ENCODE measurements around the gene TAF7. TPM values are rescaled to one million over a fixed set of nuclear protein-coding genes. Genes with fewer than 3 reads are reported as not detected.
A peak's percentile ranks its signal among the peaks of the same experiment; 100 is the strongest.
"Not testable (repeated sequence)": the region's sequence is repeated elsewhere in the genome, so short reads cannot be mapped to it uniquely, and the experiment has no call there.

TAF7 gene
- total and polyA plus RNA-seq, 10 of the 15 experiments (the other 5 are each of a cell fraction or from before 2014, with no cell fraction given), result 42.0 to 88.8 (median 69.2) TPM

GRCh38 chr5:141338538-141339306 lies 18.1 kb upstream of the TAF7 start, which contains the start of gene PCDHGA2:
TSS of gene PCDHGA2 (plus strand) at chr5:141338760.
- Histone ChIP-seq H3K4me2 (ENCODE audit: control insufficient read depth, insufficient read depth) (no peak within 1 kb of the TSS), H3K4me3 (no peak within 1 kb of the TSS), H3K27ac (ENCODE audit: control insufficient read depth, insufficient read depth) (no peak within 1 kb of the TSS), H3K4me1 (ENCODE audit: control insufficient read depth, insufficient read depth, low read length) (no peaks in the 10 kb centered on the region), H3K79me2 (ENCODE audit: control insufficient read depth, insufficient read depth, low read length) (no peaks in the 10 kb centered on the region), H3K27me3 (replicated peaks in 1 of 2; ENCODE audit: control insufficient read depth in 2 of 2, insufficient read depth in 2 of 2, low read length in 1 of 2) (no peaks in the 10 kb centered on the region), H2AFZ (ENCODE audit: control insufficient read depth, low read depth, low read length) (no peak within 1 kb of the TSS), H3K9me3 (replicated peaks; ENCODE audit: control insufficient read depth, insufficient read depth, low read length) (no peaks in the 10 kb centered on the region; the same call in 1 of the 3 replicates), H3K36me3 (ENCODE audit: control insufficient read depth in 2 of 2, insufficient read depth in 2 of 2, low read length in 1 of 2) (no peaks in the 10 kb centered on the region), H4K20me1 (ENCODE audit: control insufficient read depth, insufficient read depth) (no peaks in the 10 kb centered on the region), H3K9ac (ENCODE audit: control insufficient read depth, insufficient read depth, low read length) (no peak within 1 kb of the TSS)
- DNase-seq (ENCODE audit: low read depth, low spot score), result no peak
- no peak for FAIRE-seq
- intact Hi-C loops (cut with micrococcal nuclease; ENCODE audit: unreplicated experiment), result no loop called here
- POLR2A ChIA-PET, result no interaction called here
- SMC1A ChIA-PET (ENCODE audit: uncharacterized antibody, unreplicated experiment), result interaction anchor here (1.3 to 1.6 kb wide), 2 partner anchors 10 to 225 kb away, joined by 3 to 6 read pairs; no protein-coding TSS in a partner anchor
- CTCF ChIA-PET, result interaction anchor here (1.4 to 1.7 kb wide), 2 partner anchors 16 to 18 kb away, joined by 5 read pairs; partner anchors contain the start of gene TAF7
- no TSS peak for BruUV-seq (replicated peaks)
- 42% methylated on average over 27 of the region's 27 CpGs for WGBS (ENCODE audit: insufficient coverage, insufficient replicate concordance, low lambda C conversion rate, missing lambda C conversion rate)
- RAD21 ChIA-PET (ENCODE audit: unreplicated experiment), result interaction anchor here (0.7 kb wide), 1 partner anchor 225 kb away, joined by 3 read pairs; no protein-coding TSS in a partner anchor
- in situ Hi-C loops (cut with MboI), result no loop called here
- peak; percentile 49 for ATAC-seq
- TF ChIP-seq CTCF (IDR thresholded peaks at IDR 0.05 in 2 of 3, conservative IDR thresholded peaks at IDR 0.05 in 1 of 3; ENCODE audit: control insufficient read depth in 2 of 3, extremely low read depth in 1 of 3, insufficient read depth in 1 of 3, low read depth in 3 of 3, low read length in 3 of 3) (peak; percentile 16 to 46 (median 40); a peak in 5 of 6 replicates), ZNF384 (IDR thresholded peaks at IDR 0.05; ENCODE audit: borderline replicate concordance, low read depth, low read length) (no peak), SREBF1 (IDR thresholded peaks at IDR 0.05; ENCODE audit: low read length) (no peak), RAD21 (IDR thresholded peaks at IDR 0.05; ENCODE audit: insufficient read depth, low read depth, low read length) (peak; percentile 42), SKIL (IDR thresholded peaks at IDR 0.05; ENCODE audit: low read depth, poor library complexity, severe bottlenecking) (no peak), ZBTB33 (IDR thresholded peaks at IDR 0.05) (no peak)

GRCh38 chr5:141332571-141332970 lies 12.0 kb upstream of the TAF7 start:
- intact Hi-C loops (cut with micrococcal nuclease; ENCODE audit: unreplicated experiment); BruUV-seq (replicated peaks); H3K4me1 ChIP-seq (ENCODE audit: control insufficient read depth, insufficient read depth, low read length); in situ Hi-C loops (cut with MboI); H3K4me3 ChIP-seq; H3K9ac ChIP-seq (ENCODE audit: control insufficient read depth, insufficient read depth, low read length); H3K9me3 ChIP-seq (replicated peaks; ENCODE audit: control insufficient read depth, insufficient read depth, low read length); DNase-seq (ENCODE audit: low read depth, low spot score); H2AFZ ChIP-seq (ENCODE audit: control insufficient read depth, low read depth, low read length); H3K4me2 ChIP-seq (ENCODE audit: control insufficient read depth, insufficient read depth); SMC1A ChIA-PET (ENCODE audit: uncharacterized antibody, unreplicated experiment); H3K79me2 ChIP-seq (ENCODE audit: control insufficient read depth, insufficient read depth, low read length); H3K27ac ChIP-seq (ENCODE audit: control insufficient read depth, insufficient read depth); POLR2A ChIA-PET; FAIRE-seq; ATAC-seq; H4K20me1 ChIP-seq (ENCODE audit: control insufficient read depth, insufficient read depth); RAD21 ChIA-PET (ENCODE audit: unreplicated experiment); H3K27me3 ChIP-seq (replicated peaks in 1 of 2; ENCODE audit: control insufficient read depth in 2 of 2, insufficient read depth in 2 of 2, low read length in 1 of 2); H3K36me3 ChIP-seq (ENCODE audit: control insufficient read depth in 2 of 2, insufficient read depth in 2 of 2, low read length in 1 of 2): not testable (repeated sequence)
- 87% methylated on average over 30 of the region's 39 CpGs for WGBS (ENCODE audit: insufficient coverage, insufficient replicate concordance, low lambda C conversion rate, missing lambda C conversion rate)
- CTCF ChIA-PET, result interaction anchor here (1.3 kb wide), 1 partner anchor 13 kb away, joined by 4 read pairs; no protein-coding TSS in a partner anchor
